ENCODE results near the gene NUMB.

The NUMB gene

GRCh38 chr14:73455294-73455693 lies 3.1 kb downstream of the NUMB start:
- Histone ChIP-seq H3K79me2 (ENCODE audit: insufficient read depth, low read length) (peaks cover 73% of the 10 kb centered on the region), H4K20me1 (ENCODE audit: insufficient read depth, low read length) (peaks cover 17% of the 10 kb centered on the region), H3K4me3 (ENCODE audit: low read depth in 1 of 2, low read length in 2 of 2) (peak overlapping the region in 1 of 2 experiments; percentile 27; a peak in 1 of 4 replicates), H3K4me1 (ENCODE audit: insufficient read depth, low read length) (peaks cover 42% of the 10 kb centered on the region), H3K36me3 (ENCODE audit: insufficient read depth, low read length) (no peaks in the 10 kb centered on the region; the same call in 1 of the 2 replicates), H3K27me3 (ENCODE audit: insufficient read depth, low read length, poor library complexity) (no peaks in the 10 kb centered on the region), H2AFZ (ENCODE audit: low read depth, low read length) (0 out of 2 replicates have a peak overlapping the region, but pooled peaks have one; percentile 21), H3K4me2 (ENCODE audit: insufficient read depth, low read length) (peak overlapping the region; percentile 98), H3K9me3 (ENCODE audit: insufficient read depth, low read length, severe bottlenecking) (no peaks in the 10 kb centered on the region), H3K9ac (ENCODE audit: low read depth, low read length) (peak overlapping the region; percentile 27; the same call in 1 of the 2 replicates), H3K27ac (ENCODE audit: low read length) (peak overlapping the region; percentile 57)
- TF ChIP-seq CTCF (IDR thresholded peaks at IDR 0.05; ENCODE audit: borderline replicate concordance, extremely low read depth, low read length, poor library complexity, severe bottlenecking) (no peak), EZH2 (IDR thresholded peaks at IDR 0.05; ENCODE audit: borderline replicate concordance, low read depth, low read length, severe bottlenecking) (no peak)
- ATAC-seq (ENCODE audit: insufficient read depth, low read depth) (no peak), DNase-seq (no peak)

GRCh38 chr14:73452341-73453186 lies 5.8 kb downstream of the NUMB start:
- H3K27ac ChIP-seq (ENCODE audit: low read length) = no peak overlapping the region
- no peak overlapping the region for H2AFZ ChIP-seq (ENCODE audit: low read depth, low read length)
- H4K20me1 ChIP-seq (ENCODE audit: insufficient read depth, low read length) = peaks cover 14% of the 10 kb centered on the region
- H3K4me3 ChIP-seq (ENCODE audit: low read depth in 1 of 2, low read length in 2 of 2) = no peak overlapping the region
- ATAC-seq (ENCODE audit: insufficient read depth, low read depth) = no peak
- H3K4me1 ChIP-seq (ENCODE audit: insufficient read depth, low read length) = peaks cover 33% of the 10 kb centered on the region
- H3K36me3 ChIP-seq (ENCODE audit: insufficient read depth, low read length) = no peaks in the 10 kb centered on the region
- no peaks in the 10 kb centered on the region for H3K9me3 ChIP-seq (ENCODE audit: insufficient read depth, low read length, severe bottlenecking)
- H3K4me2 ChIP-seq (ENCODE audit: insufficient read depth, low read length) = no peak overlapping the region
- H3K79me2 ChIP-seq (ENCODE audit: insufficient read depth, low read length) = peaks cover 92% of the 10 kb centered on the region
- TF ChIP-seq EZH2 (IDR thresholded peaks at IDR 0.05; ENCODE audit: borderline replicate concordance, low read depth, low read length, severe bottlenecking) (no peak), CTCF (IDR thresholded peaks at IDR 0.05; ENCODE audit: borderline replicate concordance, extremely low read depth, low read length, poor library complexity, severe bottlenecking) (no peak)
- DNase-seq = no peak
- H3K9ac ChIP-seq (ENCODE audit: low read depth, low read length) = no peak overlapping the region
- no peaks in the 10 kb centered on the region for H3K27me3 ChIP-seq (ENCODE audit: insufficient read depth, low read length, poor library complexity)

- no peaks in the 10 kb centered on the region for H3K4me1 ChIP-seq (ENCODE audit: insufficient read depth, low read length)
- H3K9me3 ChIP-seq (ENCODE audit: insufficient read depth, low read length, severe bottlenecking) = no peaks in the 10 kb centered on the region
- H4K20me1 ChIP-seq (ENCODE audit: insufficient read depth, low read length) = peaks cover 3% of the 10 kb centered on the region; the same call in 1 of the 2 replicates
- DNase-seq = no peak
- no peak overlapping the region for H3K4me3 ChIP-seq (ENCODE audit: low read depth in 1 of 2, low read length in 2 of 2)
- H3K4me2 ChIP-seq (ENCODE audit: insufficient read depth, low read length) = no peak overlapping the region
- peaks cover 74% of the 10 kb centered on the region for H3K79me2 ChIP-seq (ENCODE audit: insufficient read depth, low read length)
- no peak overlapping the region for H3K9ac ChIP-seq (ENCODE audit: low read depth, low read length)
- no peak for TF ChIP-seq CTCF (IDR thresholded peaks at IDR 0.05; ENCODE audit: borderline replicate concordance, extremely low read depth, low read length, poor library complexity, severe bottlenecking)
- no peak for TF ChIP-seq EZH2 (IDR thresholded peaks at IDR 0.05; ENCODE audit: borderline replicate concordance, low read depth, low read length, severe bottlenecking)
- no peaks in the 10 kb centered on the region for H3K27me3 ChIP-seq (ENCODE audit: insufficient read depth, low read length, poor library complexity)
- ATAC-seq (ENCODE audit: insufficient read depth, low read depth) = no peak
- no peak overlapping the region for H3K27ac ChIP-seq (ENCODE audit: low read length)
- H3K36me3 ChIP-seq (ENCODE audit: insufficient read depth, low read length) = no peaks in the 10 kb centered on the region
- H2AFZ ChIP-seq (ENCODE audit: low read depth, low read length) = no peak overlapping the region
Measured at GRCh38 chr14:73443758-73444157, 14.6 kb downstream of the NUMB start.
